Activated CD8-positive, alpha-beta memory T cell treated with anti-CD3 and anti-CD28 coated beads for 24 hours (primary cell): ENCODE measurements around the gene KIF5C.
"Not testable (repeated sequence)": the region's sequence is repeated elsewhere in the genome, so short reads cannot be mapped to it uniquely, and the experiment has no call there.

Experiments used
- DNase-seq: peaks from one replicate; pipeline ENCODE4 v3.0.0-alpha.2; 2020

The KIF5C gene

GRCh38 chr2:148967578-148967977 is 92.6 kb downstream of the KIF5C start:
- DNase-seq, result no peak

- no peak for DNase-seq
These were observed 93.3 kb downstream of the KIF5C start for GRCh38 chr2:148968301-148968700.

DNA sequence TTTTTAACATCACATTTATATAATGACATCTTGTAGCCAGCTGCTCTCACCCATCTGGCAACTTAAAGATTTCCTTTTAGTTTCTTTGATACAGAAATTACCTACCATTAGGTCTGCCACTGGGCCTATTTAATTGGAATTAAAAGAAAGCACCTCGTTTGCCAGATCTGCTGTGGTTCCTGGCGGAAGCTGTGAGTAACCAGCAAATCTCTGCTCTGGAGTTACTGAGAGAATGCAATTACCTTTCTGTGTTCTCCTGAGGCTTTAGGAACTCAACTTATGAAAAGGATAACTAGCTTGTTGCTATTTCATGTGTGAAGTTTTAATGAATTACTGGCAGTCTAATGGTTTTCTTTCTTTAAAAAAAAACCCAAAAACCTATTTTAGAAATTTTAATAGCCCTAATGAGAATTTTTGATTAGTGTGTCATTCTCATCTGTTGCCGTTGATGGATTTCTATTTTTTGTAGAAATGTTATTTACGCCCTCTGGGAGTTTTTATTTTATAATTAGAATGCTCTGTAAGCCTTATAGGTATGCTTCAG is 93.8 kb downstream of the KIF5C start:
- no peak for DNase-seq

- no peak for DNase-seq
These were observed 94.6 kb downstream of the KIF5C start for GRCh38 chr2:148969659-148970061.

- no peak for DNase-seq
These were observed 95.4 kb downstream of the KIF5C start for GRCh38 chr2:148970385-148970784.

GRCh38 chr2:148971547-148971946 is 96.5 kb downstream of the KIF5C start:
- DNase-seq, result no peak

DNA sequence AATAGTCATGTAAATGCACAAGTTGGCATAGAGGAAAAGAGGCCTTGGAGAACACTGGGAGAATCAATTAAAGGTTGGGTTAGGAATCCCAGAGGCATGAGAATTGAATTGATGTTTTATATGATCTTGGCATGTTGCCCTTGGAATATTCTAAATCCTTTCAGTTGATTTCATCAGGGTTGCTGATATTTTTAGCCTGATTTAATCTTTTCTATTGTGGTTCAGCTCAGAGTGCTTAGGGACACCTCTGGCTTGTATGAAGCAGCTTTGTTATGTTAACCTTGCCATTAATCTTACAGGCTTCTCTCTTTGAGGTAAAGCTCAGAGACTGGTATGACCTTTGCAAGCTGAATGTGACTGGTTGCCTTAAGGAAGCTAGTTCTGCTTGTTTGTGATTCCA is 99.1 kb downstream of the KIF5C start:
- DNase-seq, result no peak

- DNase-seq, result no peak
These were observed 103.1 kb downstream of the KIF5C start for GRCh38 chr2:148978026-148978685.

- DNase-seq, result no peak
These were observed 103.7 kb downstream of the KIF5C start for GRCh38 chr2:148978706-148979105.

DNA sequence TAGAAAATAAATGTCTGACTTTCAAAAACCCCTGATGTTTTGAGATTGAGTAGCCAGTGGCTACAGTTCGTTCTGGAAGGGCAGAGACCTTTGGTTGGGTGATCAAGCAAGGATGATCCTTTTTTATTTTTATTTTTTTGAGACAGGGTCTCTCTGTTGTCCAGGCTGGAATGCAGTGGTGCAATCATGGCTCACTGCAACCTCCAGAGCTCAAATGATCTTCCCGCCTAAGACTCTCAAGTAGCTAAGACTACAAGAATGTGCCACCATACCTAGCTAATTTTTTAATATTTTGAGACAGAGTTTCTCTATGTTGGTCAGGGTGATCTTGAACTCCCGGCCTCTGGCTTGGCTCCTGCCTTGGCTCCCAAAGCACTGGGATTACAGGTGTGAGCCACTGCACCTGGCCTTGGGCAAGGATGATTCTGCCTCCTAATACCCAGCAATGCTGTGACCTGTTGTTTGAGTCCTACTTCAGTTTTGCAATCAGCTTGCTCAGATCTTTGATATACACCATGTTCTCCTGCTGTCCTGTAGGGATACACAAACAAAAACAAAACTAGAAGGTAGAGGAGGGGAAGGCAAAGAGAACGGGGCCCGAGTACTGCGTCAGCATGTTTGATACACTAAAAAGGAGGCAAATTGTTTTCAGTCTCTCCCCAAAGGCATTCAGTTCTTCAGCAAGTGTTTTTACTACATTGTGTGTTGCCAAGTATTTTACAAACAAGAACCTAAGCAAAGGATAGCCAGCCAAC is 104.3 kb downstream of the KIF5C start:
- no peak for DNase-seq

DNA sequence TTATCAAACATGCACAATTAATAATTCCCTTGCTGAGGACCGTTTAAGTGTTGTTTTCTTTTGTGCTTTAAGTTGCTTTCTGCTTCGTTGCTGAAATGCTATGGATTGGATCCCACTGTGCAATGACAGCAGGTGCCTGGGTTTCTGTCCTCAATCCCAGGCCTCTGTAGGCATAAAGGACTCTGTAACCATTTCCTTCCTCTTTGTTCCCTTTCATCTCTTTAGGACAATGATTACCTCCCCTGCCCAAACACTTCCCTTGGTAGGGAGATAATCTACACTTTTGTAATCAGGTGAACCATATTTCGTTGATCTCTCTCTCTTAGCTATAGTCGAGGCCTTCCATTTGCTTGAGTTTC is 104.9 kb downstream of the KIF5C start:
- no peak for DNase-seq

DNA sequence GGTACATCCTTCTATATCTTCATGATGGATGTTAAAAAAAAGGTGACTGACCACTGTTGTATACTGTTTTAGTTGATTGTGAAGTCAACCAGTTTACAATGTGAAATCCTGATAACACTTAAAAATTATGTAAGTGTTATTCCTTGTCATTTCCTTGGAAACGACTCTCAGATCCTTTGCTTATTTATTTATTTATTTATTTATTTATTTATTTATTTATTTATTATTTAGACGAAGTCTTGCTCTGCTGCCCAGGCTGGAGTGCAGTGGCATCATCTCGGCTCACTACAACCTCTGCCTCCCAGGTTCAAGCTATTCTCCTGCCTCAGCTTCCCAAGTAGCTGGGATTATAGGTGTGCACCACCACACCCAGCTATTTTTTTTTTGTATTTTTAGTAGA is 105.5 kb downstream of the KIF5C start:
- DNase-seq, result not testable (repeated sequence)

DNA sequence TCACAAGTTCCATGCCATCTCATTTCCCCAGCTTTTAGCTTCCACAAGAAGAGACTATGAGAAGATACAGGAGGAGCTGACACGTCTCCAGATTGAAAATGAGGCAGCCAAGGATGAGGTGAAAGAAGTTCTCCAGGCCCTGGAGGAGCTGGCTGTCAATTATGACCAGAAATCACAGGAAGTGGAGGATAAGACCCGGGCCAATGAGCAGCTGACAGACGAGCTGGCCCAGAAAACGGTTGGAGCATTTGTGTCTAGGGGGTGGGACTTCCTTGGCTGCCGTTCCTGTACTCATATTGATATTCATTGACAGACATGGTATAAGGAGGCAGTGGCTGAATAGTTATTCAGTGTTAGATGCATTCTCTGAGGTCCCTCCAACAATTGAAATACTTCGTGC is 106.3 kb downstream of the KIF5C start:
- no peak for DNase-seq

DNA sequence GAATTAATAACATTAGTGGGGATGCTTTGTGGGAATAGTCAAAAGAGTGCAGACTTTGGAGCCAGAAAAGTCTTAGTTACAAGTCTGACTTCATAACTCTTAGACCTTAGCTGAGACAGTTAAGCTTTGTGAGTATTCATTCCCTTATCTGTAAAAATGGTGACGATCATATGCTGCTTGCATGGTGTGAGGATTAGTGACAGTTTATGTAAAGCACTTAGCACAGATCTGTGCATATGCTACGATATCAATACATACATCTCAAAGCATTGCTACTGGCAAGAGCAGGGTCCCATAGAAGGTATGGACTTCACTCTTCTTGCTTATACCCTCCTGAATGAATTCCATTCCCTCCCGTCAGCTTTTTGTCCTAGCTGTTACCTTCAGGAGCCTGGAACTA is 106.8 kb downstream of the KIF5C start:
- DNase-seq, result no peak

DNA sequence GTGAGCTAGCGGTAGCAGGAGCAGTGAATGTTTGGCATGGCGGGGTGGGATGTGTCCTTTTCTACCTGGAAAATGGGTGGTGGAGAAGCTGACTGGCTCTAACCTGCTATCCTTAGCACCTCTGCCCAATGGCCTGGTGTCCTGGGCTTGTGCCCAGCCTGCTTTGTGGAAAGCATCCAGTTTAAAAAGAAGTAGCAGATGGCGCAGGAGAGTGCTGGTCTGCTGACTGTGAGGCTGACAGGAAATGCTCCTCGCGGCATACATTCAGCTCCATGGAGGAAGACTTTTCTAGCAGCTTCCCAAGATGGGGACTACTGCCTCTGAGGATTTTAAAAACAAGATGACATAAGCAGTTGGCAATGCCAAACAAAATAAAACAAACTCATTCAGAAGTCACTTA is 107.3 kb downstream of the KIF5C start:
- no peak for DNase-seq

GRCh38 chr2:148983896-148984295 is 108.9 kb downstream of the KIF5C start:
- DNase-seq, result no peak

- DNase-seq, result no peak
These were observed 109.4 kb downstream of the KIF5C start for GRCh38 chr2:148984449-148984848.

GRCh38 chr2:148987286-148987685 is 112.3 kb downstream of the KIF5C start:
- DNase-seq, result no peak

GRCh38 chr2:148988337-148988736 is 113.3 kb downstream of the KIF5C start:
- no peak for DNase-seq

DNA sequence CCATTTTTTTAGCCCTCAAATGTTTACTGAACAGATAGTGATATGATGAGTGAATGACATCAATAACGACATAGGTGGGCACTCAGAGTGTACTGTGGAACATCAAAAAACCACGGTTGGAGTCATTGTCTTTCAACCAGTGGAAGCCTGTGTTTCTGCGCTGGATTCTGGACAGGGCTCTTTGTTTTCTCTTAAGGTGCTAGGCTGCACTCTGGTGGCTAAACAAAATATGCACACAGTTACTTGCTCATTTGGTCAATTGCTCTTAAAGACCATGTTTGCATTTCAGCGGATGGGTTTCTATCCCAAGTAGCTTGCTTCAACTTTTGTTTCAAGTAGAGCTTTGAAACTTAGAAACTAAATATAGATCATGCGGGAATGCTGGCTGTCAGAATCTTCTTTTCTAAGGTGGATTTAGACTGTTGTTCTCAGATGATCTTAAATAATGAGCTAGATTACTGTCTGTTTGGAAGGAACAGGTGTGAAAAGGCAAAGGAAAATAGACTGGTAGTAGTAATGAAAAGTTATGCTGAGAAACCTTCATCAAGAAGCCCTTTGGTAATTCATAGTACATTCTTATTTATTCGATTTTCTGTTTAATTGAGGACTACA is 115.0 kb downstream of the KIF5C start:
- no peak for DNase-seq

GRCh38 chr2:148990968-148991367 is 115.9 kb downstream of the KIF5C start:
- DNase-seq, result no peak

DNA sequence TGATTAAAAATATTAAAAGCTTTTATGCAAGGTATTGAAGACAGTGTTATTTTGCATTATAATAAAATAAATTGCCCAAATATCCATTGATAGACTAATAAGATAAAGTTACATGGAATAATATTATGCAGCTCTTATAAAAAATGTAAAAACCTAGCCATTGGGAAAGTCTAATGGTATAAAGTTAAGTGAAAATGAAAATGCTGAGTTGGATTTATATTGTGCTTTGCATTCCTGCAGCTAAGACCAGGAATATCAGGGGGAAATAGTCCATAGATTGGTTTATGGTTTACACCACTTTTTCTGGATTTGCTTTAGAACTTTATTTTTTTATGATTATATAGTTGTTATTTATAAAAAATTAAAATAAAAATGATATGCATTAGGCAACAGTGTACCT is 117.4 kb downstream of the KIF5C start:
- no peak for DNase-seq

DNA sequence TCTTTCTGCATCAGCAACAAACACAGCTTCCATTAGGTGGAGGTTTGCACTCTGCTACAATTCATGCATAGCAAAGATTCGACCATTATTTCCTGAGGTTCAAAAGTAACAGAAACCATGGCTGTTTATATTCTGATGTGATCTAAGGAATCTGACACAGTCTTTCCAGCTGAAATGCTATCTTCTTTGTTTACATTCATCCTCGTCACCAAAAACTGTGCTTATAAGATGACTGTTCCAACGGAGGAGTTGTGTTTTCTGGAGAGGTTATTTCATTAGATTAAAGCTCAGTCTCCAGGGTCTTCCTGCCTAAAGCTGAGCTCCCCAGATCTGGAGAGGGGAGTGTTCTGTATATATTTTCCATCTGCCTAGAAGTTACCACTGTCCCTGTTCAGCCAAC is 118.3 kb downstream of the KIF5C start:
- no peak for DNase-seq

DNA sequence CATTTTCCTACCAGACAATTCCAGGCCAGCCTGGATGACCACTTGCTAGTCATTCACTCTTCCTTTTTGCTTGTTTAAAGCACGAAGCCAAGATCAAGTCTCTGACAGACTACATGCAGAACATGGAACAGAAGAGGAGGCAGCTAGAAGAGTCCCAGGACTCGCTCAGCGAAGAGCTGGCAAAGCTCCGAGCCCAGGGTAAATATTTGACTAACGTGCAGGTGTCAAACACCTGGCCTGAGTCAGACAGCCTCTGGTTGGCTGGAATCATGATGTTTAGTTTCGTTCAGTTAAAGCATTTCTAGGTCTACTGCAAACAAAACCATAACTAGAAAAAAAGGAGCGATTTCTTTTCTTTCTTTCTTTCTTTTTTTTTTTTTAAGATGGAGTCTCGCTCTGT is 119.3 kb downstream of the KIF5C start:
- DNase-seq, result no peak
